Measurements from ENCODE around the gene PPP6R2. TPM values are rescaled to one million over a fixed set of nuclear protein-coding genes. Genes with fewer than 3 reads are reported as not detected.

PPP6R2 gene
- total and polyA plus RNA-seq, 9 of the 15 experiments (the other 6 are each of a cell fraction or from before 2014, with no cell fraction given) = 0.32 to 39.8 (median 21.4) TPM

DNA sequence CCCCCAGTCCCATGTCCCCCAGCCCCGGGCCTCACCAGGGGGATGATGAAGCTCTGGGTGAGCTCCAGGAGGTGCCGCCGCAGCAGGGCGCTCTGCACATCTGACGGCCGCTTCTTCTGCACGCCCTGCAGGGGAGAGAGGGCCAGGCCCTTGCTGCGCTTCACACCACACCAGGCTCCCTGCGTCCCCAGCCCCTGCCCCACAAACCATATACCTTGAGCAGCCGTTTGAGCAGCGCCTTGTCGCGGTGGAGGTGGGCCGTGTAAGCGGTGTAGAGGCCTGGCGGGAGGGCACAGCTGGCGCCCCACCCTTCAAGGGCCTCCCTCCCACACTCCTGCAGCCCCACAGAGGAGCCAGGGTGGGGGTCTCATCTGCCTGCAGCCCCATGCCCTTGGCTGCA, 29.5 kb upstream of the PPP6R2 start:
- TF ChIP-seq POLR2AphosphoS2 (IDR thresholded peaks at IDR 0.05; ENCODE audit: low read length) = no peak
- TF ChIP-seq, protein P1, sequence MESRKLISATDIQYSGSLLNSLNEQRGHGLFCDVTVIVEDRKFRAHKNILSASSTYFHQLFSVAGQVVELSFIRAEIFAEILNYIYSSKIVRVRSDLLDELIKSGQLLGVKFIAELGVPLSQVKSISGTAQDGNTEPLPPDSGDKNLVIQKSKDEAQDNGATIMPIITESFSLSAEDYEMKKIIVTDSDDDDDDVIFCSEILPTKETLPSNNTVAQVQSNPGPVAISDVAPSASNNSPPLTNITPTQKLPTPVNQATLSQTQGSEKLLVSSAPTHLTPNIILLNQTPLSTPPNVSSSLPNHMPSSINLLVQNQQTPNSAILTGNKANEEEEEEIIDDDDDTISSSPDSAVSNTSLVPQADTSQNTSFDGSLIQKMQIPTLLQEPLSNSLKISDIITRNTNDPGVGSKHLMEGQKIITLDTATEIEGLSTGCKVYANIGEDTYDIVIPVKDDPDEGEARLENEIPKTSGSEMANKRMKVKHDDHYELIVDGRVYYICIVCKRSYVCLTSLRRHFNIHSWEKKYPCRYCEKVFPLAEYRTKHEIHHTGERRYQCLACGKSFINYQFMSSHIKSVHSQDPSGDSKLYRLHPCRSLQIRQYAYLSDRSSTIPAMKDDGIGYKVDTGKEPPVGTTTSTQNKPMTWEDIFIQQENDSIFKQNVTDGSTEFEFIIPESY (CRISPR knock-in tag; IDR thresholded peaks at IDR 0.05) = peak; percentile 79; the same call in 1 of the 2 replicates
- Histone ChIP-seq H3K9ac (ENCODE audit: insufficient read depth in 1 of 2, low read depth in 2 of 2, low read length in 2 of 2) (peak overlapping the region in 1 of 2 experiments; percentile 88; a peak in 2 of 4 replicates), H3K4me1 (replicated peaks in 1 of 2; ENCODE audit: control insufficient read depth in 2 of 2, insufficient read depth in 2 of 2, low read length in 2 of 2) (peaks cover 12 to 81% of the 10 kb centered on the region in 2 experiments), H3K27me3 (ENCODE audit: control insufficient read depth in 2 of 2, insufficient read depth in 2 of 2, low read length in 2 of 2) (no peaks in the 10 kb centered on the region), H2AFZ (ENCODE audit: low read depth, low read length) (no peak overlapping the region), H3K27ac (ENCODE audit: extremely low read depth, low read depth, low read length) (no peak overlapping the region), H3K9me3 (replicated peaks; ENCODE audit: control insufficient read depth, insufficient read depth, low read depth, low read length) (no peaks in the 10 kb centered on the region), H3K9me1 (ENCODE audit: control insufficient read depth, insufficient read depth, low read length) (no peaks in the 10 kb centered on the region), H4K20me1 (replicated peaks; ENCODE audit: control insufficient read depth, insufficient read depth, low read length) (no peaks in the 10 kb centered on the region), H3K4me2 (ENCODE audit: insufficient read depth, low read length) (no peak overlapping the region), H3K79me2 (ENCODE audit: control insufficient read depth, insufficient read depth, low read length) (no peaks in the 10 kb centered on the region), H3K36me3 (ENCODE audit: control insufficient read depth, insufficient read depth, low read length) (no peaks in the 10 kb centered on the region), H3K4me3 (no peak overlapping the region)
- no peak for FAIRE-seq
- ChIA-PET POLR2A (no interaction called here), CTCF (ENCODE audit: low intra/inter-chr PET ratio) (no interaction called here)
- no TSS peak for BruUV-seq (replicated peaks)
- no peak for DNase-seq (ENCODE audit: extremely low read depth in 1 of 4, low spot score in 3 of 4)
- no CpG with 5 or more reads among the region's 17 CpGs for WGBS (ENCODE audit: insufficient coverage, low coverage, missing lambda C conversion rate)
- intact Hi-C loops (cut with micrococcal nuclease) = no loop called here
- in situ Hi-C loops (cut with MboI) = no loop called here
- ATAC-seq = no peak

DNA sequence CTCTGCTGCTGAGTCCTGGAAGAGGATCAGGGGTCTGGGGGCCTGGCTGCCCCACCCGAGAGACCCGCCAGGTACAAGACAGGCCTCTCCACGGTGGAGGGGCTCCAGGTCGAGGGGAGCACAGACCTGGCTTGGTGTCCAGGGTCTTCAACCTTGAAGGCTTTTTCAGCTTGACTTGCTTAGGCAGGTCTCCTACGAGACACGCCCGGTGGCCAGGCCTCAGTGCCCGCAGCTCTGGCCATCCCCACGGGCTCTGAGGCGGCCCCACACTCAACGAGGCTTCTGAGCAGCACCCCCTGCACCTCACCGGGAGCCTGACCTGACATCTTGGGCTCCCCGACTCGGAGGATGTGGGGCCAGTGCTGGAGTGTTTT, 29.1 kb upstream of the PPP6R2 start:
- DNase-seq (ENCODE audit: extremely low read depth in 1 of 4, low spot score in 3 of 4) (no peak), ATAC-seq (no peak; the same call in 2 of the 3 replicates), FAIRE-seq (no peak)
- CTCF ChIA-PET (ENCODE audit: low intra/inter-chr PET ratio) = no interaction called here
- H4K20me1 ChIP-seq (replicated peaks; ENCODE audit: control insufficient read depth, insufficient read depth, low read length) = no peaks in the 10 kb centered on the region
- peak overlapping the region; percentile 81 for H3K4me2 ChIP-seq (ENCODE audit: insufficient read depth, low read length)
- H3K4me3 ChIP-seq = peak overlapping the region; percentile 7; the same call in 1 of the 2 replicates
- peak overlapping the region; percentile 75 for H2AFZ ChIP-seq (ENCODE audit: low read depth, low read length)
- POLR2A ChIA-PET = no interaction called here
- H3K36me3 ChIP-seq (ENCODE audit: control insufficient read depth, insufficient read depth, low read length) = no peaks in the 10 kb centered on the region
- TF ChIP-seq, protein P2, sequence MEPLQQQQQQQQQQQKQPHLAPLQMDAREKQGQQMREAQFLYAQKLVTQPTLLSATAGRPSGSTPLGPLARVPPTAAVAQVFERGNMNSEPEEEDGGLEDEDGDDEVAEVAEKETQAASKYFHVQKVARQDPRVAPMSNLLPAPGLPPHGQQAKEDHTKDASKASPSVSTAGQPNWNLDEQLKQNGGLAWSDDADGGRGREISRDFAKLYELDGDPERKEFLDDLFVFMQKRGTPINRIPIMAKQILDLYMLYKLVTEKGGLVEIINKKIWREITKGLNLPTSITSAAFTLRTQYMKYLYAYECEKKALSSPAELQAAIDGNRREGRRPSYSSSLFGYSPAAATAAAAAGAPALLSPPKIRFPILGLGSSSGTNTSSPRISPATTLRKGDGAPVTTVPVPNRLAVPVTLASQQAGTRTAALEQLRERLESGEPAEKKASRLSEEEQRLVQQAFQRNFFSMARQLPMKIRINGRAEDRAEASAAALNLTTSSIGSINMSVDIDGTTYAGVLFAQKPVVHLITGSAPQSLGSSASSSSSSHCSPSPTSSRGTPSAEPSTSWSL (CRISPR knock-in tag; IDR thresholded peaks at IDR 0.05; ENCODE audit: borderline replicate concordance) = no peak
- TF ChIP-seq POLR2G (IDR thresholded peaks at IDR 0.05; ENCODE audit: low read depth, low read length) = peak; percentile 19; the same call in 1 of the 2 replicates
- no TSS peak for BruUV-seq (replicated peaks)
- WGBS (ENCODE audit: insufficient coverage, low coverage, missing lambda C conversion rate) = 35% methylated on average over 14 of the region's 14 CpGs
- no peaks in the 10 kb centered on the region for H3K9me1 ChIP-seq (ENCODE audit: control insufficient read depth, insufficient read depth, low read length)
- intact Hi-C loops (cut with micrococcal nuclease) (no loop called here), in situ Hi-C loops (cut with MboI) (no loop called here)
- H3K4me1 ChIP-seq (replicated peaks in 1 of 2; ENCODE audit: control insufficient read depth in 2 of 2, insufficient read depth in 2 of 2, low read length in 2 of 2) = peaks cover 16 to 81% of the 10 kb centered on the region in 2 experiments
- H3K9me3 ChIP-seq (replicated peaks; ENCODE audit: control insufficient read depth, insufficient read depth, low read depth, low read length) = no peaks in the 10 kb centered on the region
- peak overlapping the region; percentile 23 to 88; a peak in 3 of 4 replicates for H3K9ac ChIP-seq (ENCODE audit: insufficient read depth in 1 of 2, low read depth in 2 of 2, low read length in 2 of 2)
- H3K27ac ChIP-seq (ENCODE audit: extremely low read depth, low read depth, low read length) = peak overlapping the region; percentile 64
- no peaks in the 10 kb centered on the region for H3K27me3 ChIP-seq (ENCODE audit: control insufficient read depth in 2 of 2, insufficient read depth in 2 of 2, low read length in 2 of 2)
- H3K79me2 ChIP-seq (ENCODE audit: control insufficient read depth, insufficient read depth, low read length) = no peaks in the 10 kb centered on the region
